ENCODE data around the gene SPEF2. TPM values are rescaled to one million over a fixed set of nuclear protein-coding genes. Genes with fewer than 3 reads are reported as not detected.

SPEF2 gene
- total RNA-seq: 6.9 and 7.5 TPM in 2 replicates
- long read RNA-seq, partial matches to known transcripts: 3 of 7 reads
- long read RNA-seq, other reads (novel, unspliced or antisense): 2 of 7 reads

DNA sequence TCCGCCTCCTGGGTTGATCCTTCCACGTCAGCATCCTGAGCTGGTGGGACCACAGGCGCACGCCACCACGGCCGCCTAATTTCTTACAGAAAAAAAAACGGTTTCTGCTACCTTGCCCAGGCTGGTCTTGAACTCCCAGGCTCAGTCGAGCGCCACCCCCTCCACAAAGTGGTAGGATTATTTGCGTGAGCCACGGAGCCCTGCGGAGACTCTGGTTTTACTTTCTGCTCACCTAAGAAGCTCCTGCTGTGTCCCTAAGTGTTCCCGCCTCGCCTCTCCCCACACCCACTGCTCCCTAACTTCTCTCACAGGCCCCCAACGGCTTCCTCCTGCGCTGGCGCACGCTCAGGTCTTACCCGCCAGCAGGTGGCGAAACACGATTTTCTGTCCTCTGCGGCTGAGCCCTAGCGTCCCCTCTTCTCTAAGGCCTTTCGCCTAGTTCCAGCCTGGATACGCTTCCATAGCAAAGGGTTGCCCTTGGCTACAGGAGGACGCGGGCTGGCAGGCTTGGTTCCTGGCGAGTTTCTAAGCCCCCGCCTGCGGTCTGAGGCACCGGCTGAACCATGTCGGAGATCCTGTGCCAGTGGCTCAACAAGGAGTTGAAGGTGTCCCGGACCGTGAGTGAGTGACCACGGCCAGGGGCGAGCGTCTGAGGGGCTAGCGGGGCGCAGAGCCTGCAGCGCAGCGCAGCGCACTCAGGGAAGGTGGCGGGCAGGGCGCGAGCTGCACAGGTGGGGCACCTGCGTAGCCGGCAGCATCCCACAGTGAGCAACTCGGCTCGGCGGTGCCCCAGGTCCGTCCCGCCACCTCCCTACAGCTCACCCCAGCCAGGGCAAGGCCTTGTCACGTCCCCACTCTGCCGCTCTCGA is at the start of gene SPEF2:
SPEF2 (plus strand) TSS at position 429 of the 869 bp plus-strand sequence; CDS start at position 564, 135 bp downstream.
- peaks cover 16% of the 10 kb centered on the region for H3K9me3 Mint-ChIP-seq
- peak; percentile 94 for TF ChIP-seq CTCF (conservative IDR thresholded peaks at IDR 0.05)
- peak within 1 kb of the TSS; percentile 90 for H3K27ac Mint-ChIP-seq (ENCODE audit: unreplicated experiment)
- peak; percentile 82 for DNase-seq (ENCODE audit: low read depth, low spot score)
- peak within 1 kb of the TSS; percentile 97 for H3K4me3 Mint-ChIP-seq
- peaks cover 3% of the 10 kb centered on the region for H3K27me3 Mint-ChIP-seq (ENCODE audit: low read depth)
- H3K4me1 Mint-ChIP-seq: peaks cover 19% of the 10 kb centered on the region
- peaks cover 3% of the 10 kb centered on the region for H3K36me3 Mint-ChIP-seq (ENCODE audit: low read depth)

DNA sequence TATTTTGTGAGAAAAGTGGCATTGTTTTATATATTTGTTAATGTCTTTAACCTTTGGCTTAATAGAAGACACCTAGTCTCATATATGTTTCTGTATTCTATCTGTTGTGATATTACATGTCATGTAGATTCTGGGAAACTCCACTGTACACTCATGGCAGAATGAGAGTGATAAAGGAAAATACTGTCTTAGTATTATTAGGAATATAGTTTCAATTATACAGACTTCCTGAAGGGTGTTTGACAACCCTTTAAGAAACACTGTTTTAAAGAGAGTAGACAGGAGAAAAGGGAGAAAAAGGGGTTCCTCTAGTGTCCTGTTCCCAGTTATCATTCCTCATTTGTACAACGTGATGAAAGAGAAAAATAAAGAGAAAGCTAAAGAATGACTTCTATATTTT is 42.1 kb upstream of the SPEF2 start:
- no peak for TF ChIP-seq CTCF (conservative IDR thresholded peaks at IDR 0.05)
- H3K4me1 Mint-ChIP-seq: no peaks in the 10 kb centered on the region
- no peak overlapping the region for H3K4me3 Mint-ChIP-seq
- no peak for DNase-seq (ENCODE audit: low read depth, low spot score)
- H3K27ac Mint-ChIP-seq (ENCODE audit: unreplicated experiment): no peak overlapping the region
- H3K9me3 Mint-ChIP-seq: peaks cover 6% of the 10 kb centered on the region
- H3K27me3 Mint-ChIP-seq (ENCODE audit: low read depth): peaks cover 4% of the 10 kb centered on the region
- H3K36me3 Mint-ChIP-seq (ENCODE audit: low read depth): no peaks in the 10 kb centered on the region

DNA sequence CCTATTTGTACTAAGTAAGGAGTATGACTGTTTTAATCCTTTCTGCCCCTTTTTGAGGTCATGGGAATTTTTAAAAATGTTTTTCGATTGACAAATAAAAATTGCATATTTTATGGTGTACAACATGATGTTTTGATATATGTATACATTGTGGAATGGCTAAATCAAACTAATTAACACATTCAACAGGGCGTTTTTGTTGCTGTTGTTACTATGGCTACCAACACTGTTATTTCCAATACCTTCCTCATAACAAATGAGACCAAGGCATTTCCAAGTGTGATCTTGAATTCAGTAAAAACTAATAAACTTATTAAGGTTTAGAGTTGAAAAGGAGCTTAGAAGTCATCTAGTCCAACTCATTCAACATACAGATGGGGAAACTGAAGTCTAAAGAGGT is 30.2 kb upstream of the SPEF2 start:
- Mint-ChIP-seq H3K9me3 (peaks cover 2% of the 10 kb centered on the region), H3K4me3 (no peak overlapping the region), H3K36me3 (ENCODE audit: low read depth) (no peaks in the 10 kb centered on the region), H3K27ac (ENCODE audit: unreplicated experiment) (no peak overlapping the region), H3K27me3 (ENCODE audit: low read depth) (peaks cover 56% of the 10 kb centered on the region), H3K4me1 (no peaks in the 10 kb centered on the region)
- no peak for TF ChIP-seq CTCF (conservative IDR thresholded peaks at IDR 0.05)
- no peak for DNase-seq (ENCODE audit: low read depth, low spot score)

GRCh38 chr5:35593338-35593737 is 24.3 kb upstream of the SPEF2 start:
- H3K4me1 Mint-ChIP-seq: no peaks in the 10 kb centered on the region
- H3K27ac Mint-ChIP-seq (ENCODE audit: unreplicated experiment): no peak overlapping the region
- no peak for DNase-seq (ENCODE audit: low read depth, low spot score)
- no peaks in the 10 kb centered on the region for H3K36me3 Mint-ChIP-seq (ENCODE audit: low read depth)
- H3K9me3 Mint-ChIP-seq: peaks cover 3% of the 10 kb centered on the region
- H3K4me3 Mint-ChIP-seq: no peak overlapping the region
- no peak for TF ChIP-seq CTCF (conservative IDR thresholded peaks at IDR 0.05)
- H3K27me3 Mint-ChIP-seq (ENCODE audit: low read depth): peaks cover 29% of the 10 kb centered on the region

- Mint-ChIP-seq H3K4me3 (no peak overlapping the region), H3K27me3 (ENCODE audit: low read depth) (peaks cover 20% of the 10 kb centered on the region), H3K4me1 (no peaks in the 10 kb centered on the region), H3K9me3 (peaks cover 15% of the 10 kb centered on the region), H3K36me3 (ENCODE audit: low read depth) (peaks cover 2% of the 10 kb centered on the region), H3K27ac (ENCODE audit: unreplicated experiment) (no peak overlapping the region)
- DNase-seq (ENCODE audit: low read depth, low spot score): no peak
- TF ChIP-seq CTCF (conservative IDR thresholded peaks at IDR 0.05): no peak
Observed at GRCh38 chr5:35598707-35599370, 18.8 kb upstream of the SPEF2 start.

Data from neural crest cell (in vitro differentiated cells).